Endothelial cell of umbilical vein (primary cell): Measurements from ENCODE around the gene SPPL3.

Source experiments
- CTCF ChIP-seq, 2 donors: IDR thresholded peaks; 1 replicate in 1 of 2; 2 replicates in 1 of 2; pipeline ENCODE4 v1.5.1; 2011; ENCODE audit warnings: low read length in 2 of 2, mild to moderate bottlenecking in 2 of 2, moderate library complexity in 2 of 2, control low read depth in 1 of 2, inconsistent platforms in 1 of 2, low read depth in 1 of 2; ENCODE audit not compliant: insufficient read depth in 1 of 2; ENCODE audit errors: extremely low read depth in 1 of 2
- EZH2 ChIP-seq: IDR thresholded peaks from 2 replicates; pipeline ENCODE4 v1.6.1; 2012; ENCODE audit warnings: borderline replicate concordance, low read depth, mild to moderate bottlenecking, moderate library complexity, low read length, inconsistent platforms; ENCODE audit not compliant: severe bottlenecking
- GATA2 ChIP-seq: IDR thresholded peaks from 2 replicates; pipeline ENCODE4 v1.7.0; 2011; ENCODE audit warnings: low read depth, mild to moderate bottlenecking, moderate library complexity, mixed read lengths, low read length; ENCODE audit not compliant: insufficient read length, insufficient read depth
- MYC ChIP-seq: IDR thresholded peaks from one replicate; pipeline ENCODE4 v1.6.1; 2011; ENCODE audit warnings: mild to moderate bottlenecking, low read depth, low read length
- POLR2A ChIP-seq: IDR thresholded peaks from 2 replicates; pipeline ENCODE4 v1.6.1; 2012; ENCODE audit warnings: low read depth, mild to moderate bottlenecking, control low read depth, low read length
- POLR2AphosphoS5 ChIP-seq: IDR thresholded peaks from 2 replicates; pipeline ENCODE4 v1.6.1; 2012; ENCODE audit warnings: low read depth, mild to moderate bottlenecking, control low read depth, low read length, moderate library complexity; ENCODE audit not compliant: insufficient read depth

- TF ChIP-seq CTCF (IDR thresholded peaks at IDR 0.05; ENCODE audit: extremely low read depth in 1 of 2, insufficient read depth in 1 of 2, low read depth in 1 of 2, low read length in 2 of 2) (no peak), MYC (no peak), POLR2A (no peak), EZH2 (no peak), POLR2AphosphoS5 (no peak), GATA2 (no peak)
Measured at GRCh38 chr12:120725151-120725658, 179.0 kb downstream of the SPPL3 start.
